ENCODE results near the gene FRMD3. TPM values are rescaled to one million over a fixed set of nuclear protein-coding genes. Genes with fewer than 3 reads are reported as not detected.

The FRMD3 gene
- total RNA-seq, 1 donor from 2014 or later = 0.59 TPM

GRCh38 chr9:83285445-83286225 is 252.6 kb downstream of the FRMD3 start:
- no peak for DNase-seq (ENCODE audit: low spot score)
- no peaks in the 10 kb centered on the region for H3K9me3 Mint-ChIP-seq (ENCODE audit: unreplicated experiment)

DNA sequence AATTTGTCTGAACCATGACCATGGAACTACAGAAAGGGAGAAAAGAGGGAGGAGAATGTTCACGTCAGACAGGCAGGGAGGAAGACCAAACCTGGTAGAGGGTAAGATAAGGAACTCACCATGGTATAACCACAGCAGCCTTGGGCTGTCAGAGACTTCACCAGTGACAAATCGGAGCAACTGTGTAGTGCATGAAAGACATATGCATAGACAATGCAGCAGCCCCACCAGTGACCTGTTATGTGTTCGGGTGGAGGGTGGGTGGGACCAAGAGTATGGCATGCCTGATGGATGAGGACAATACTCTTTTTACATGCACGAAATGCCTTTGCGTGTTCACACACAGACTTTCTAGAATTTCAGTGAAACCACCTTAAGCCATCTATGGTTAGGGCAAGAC is 253.5 kb downstream of the FRMD3 start:
- Mint-ChIP-seq H3K27me3 (ENCODE audit: unreplicated experiment) (peaks cover 2% of the 10 kb centered on the region), H3K4me1 (ENCODE audit: unreplicated experiment) (peaks cover 13% of the 10 kb centered on the region), H3K27ac (ENCODE audit: unreplicated experiment) (no peak overlapping the region), H3K36me3 (ENCODE audit: low read depth, unreplicated experiment) (no peaks in the 10 kb centered on the region), H3K4me3 (ENCODE audit: unreplicated experiment) (no peak overlapping the region), H3K9me3 (ENCODE audit: unreplicated experiment) (no peaks in the 10 kb centered on the region)
- no peak for DNase-seq (ENCODE audit: low spot score)
- TF ChIP-seq, protein P1, sequence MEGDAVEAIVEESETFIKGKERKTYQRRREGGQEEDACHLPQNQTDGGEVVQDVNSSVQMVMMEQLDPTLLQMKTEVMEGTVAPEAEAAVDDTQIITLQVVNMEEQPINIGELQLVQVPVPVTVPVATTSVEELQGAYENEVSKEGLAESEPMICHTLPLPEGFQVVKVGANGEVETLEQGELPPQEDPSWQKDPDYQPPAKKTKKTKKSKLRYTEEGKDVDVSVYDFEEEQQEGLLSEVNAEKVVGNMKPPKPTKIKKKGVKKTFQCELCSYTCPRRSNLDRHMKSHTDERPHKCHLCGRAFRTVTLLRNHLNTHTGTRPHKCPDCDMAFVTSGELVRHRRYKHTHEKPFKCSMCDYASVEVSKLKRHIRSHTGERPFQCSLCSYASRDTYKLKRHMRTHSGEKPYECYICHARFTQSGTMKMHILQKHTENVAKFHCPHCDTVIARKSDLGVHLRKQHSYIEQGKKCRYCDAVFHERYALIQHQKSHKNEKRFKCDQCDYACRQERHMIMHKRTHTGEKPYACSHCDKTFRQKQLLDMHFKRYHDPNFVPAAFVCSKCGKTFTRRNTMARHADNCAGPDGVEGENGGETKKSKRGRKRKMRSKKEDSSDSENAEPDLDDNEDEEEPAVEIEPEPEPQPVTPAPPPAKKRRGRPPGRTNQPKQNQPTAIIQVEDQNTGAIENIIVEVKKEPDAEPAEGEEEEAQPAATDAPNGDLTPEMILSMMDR (IDR thresholded peaks at IDR 0.05; ENCODE audit: unreplicated experiment) = no peak

More at GRCh38 chr9:83285445-83286225, 252.6 kb downstream of the FRMD3 start:
- Mint-ChIP-seq H3K36me3 (ENCODE audit: low read depth, unreplicated experiment) (no peaks in the 10 kb centered on the region), H3K27me3 (ENCODE audit: unreplicated experiment) (peaks cover 2% of the 10 kb centered on the region), H3K4me1 (ENCODE audit: unreplicated experiment) (peaks cover 17% of the 10 kb centered on the region), H3K4me3 (ENCODE audit: unreplicated experiment) (no peak overlapping the region), H3K27ac (ENCODE audit: unreplicated experiment) (no peak overlapping the region)
- TF ChIP-seq, protein P1 (IDR thresholded peaks at IDR 0.05; ENCODE audit: unreplicated experiment) = no peak

GRCh38 chr9:83283528-83283927 is 254.7 kb downstream of the FRMD3 start:
- Mint-ChIP-seq H3K36me3 (ENCODE audit: low read depth, unreplicated experiment) (no peaks in the 10 kb centered on the region), H3K4me3 (ENCODE audit: unreplicated experiment) (no peak overlapping the region), H3K4me1 (ENCODE audit: unreplicated experiment) (peaks cover 13% of the 10 kb centered on the region), H3K27me3 (ENCODE audit: unreplicated experiment) (peaks cover 2% of the 10 kb centered on the region), H3K27ac (ENCODE audit: unreplicated experiment) (no peak overlapping the region), H3K9me3 (ENCODE audit: unreplicated experiment) (no peaks in the 10 kb centered on the region)
- TF ChIP-seq, protein P1 (IDR thresholded peaks at IDR 0.05; ENCODE audit: unreplicated experiment) = no peak
- DNase-seq (ENCODE audit: low spot score) = no peak

- Mint-ChIP-seq H3K4me3 (ENCODE audit: unreplicated experiment) (no peak overlapping the region), H3K4me1 (ENCODE audit: unreplicated experiment) (peaks cover 13% of the 10 kb centered on the region), H3K9me3 (ENCODE audit: unreplicated experiment) (no peaks in the 10 kb centered on the region), H3K36me3 (ENCODE audit: low read depth, unreplicated experiment) (no peaks in the 10 kb centered on the region), H3K27ac (ENCODE audit: unreplicated experiment) (no peak overlapping the region), H3K27me3 (ENCODE audit: unreplicated experiment) (peaks cover 2% of the 10 kb centered on the region)
- TF ChIP-seq, protein P1 (IDR thresholded peaks at IDR 0.05; ENCODE audit: unreplicated experiment) = no peak
- DNase-seq (ENCODE audit: low spot score) = no peak
Observed at GRCh38 chr9:83281306-83282255, 256.6 kb downstream of the FRMD3 start.
